Measurements from ENCODE around the gene PKDCC. TPM values are rescaled to one million over a fixed set of nuclear protein-coding genes. Genes with fewer than 3 reads are reported as not detected.

The PKDCC gene
- total and polyA plus RNA-seq, 2 of the 8 experiments (the other 6 are each of a cell fraction or from before 2014, with no cell fraction given): 49.9 to 80.1 TPM

- TF ChIP-seq HDAC2 (IDR thresholded peaks at IDR 0.05; ENCODE audit: borderline replicate concordance in 1 of 2, low read depth in 2 of 2, low read length in 2 of 2) (no peak; a peak in 1 of 4 replicates), TAF1 (IDR thresholded peaks at IDR 0.05; ENCODE audit: low read depth, low read length) (no peak), ZNF274 (IDR thresholded peaks at IDR 0.05; ENCODE audit: borderline replicate concordance, extremely low read depth, low read length) (no peak), SP4 (IDR thresholded peaks at IDR 0.05; ENCODE audit: low read length) (no peak), ATF3 (IDR thresholded peaks at IDR 0.05; ENCODE audit: insufficient read depth, low read depth, low read length) (no peak), RAD21 (IDR thresholded peaks at IDR 0.05 in 1 of 2, conservative IDR thresholded peaks at IDR 0.05 in 1 of 2; ENCODE audit: low read depth in 2 of 2, low read length in 2 of 2) (peak; percentile 25 to 30; a peak in 3 of 4 replicates), YY1 (IDR thresholded peaks at IDR 0.05; ENCODE audit: low read depth, low read length) (no peak), EP300 (IDR thresholded peaks at IDR 0.05; ENCODE audit: borderline replicate concordance in 1 of 2, low read depth in 2 of 2, low read length in 2 of 2) (no peak), SUZ12 (IDR thresholded peaks at IDR 0.05; ENCODE audit: low read length) (no peak), SIN3A (conservative IDR thresholded peaks at IDR 0.05 in 1 of 2, IDR thresholded peaks at IDR 0.05 in 1 of 2; ENCODE audit: low read depth in 1 of 2, low read length in 2 of 2) (peak in 1 of 2 experiments; percentile 51; a peak in 1 of 4 replicates), CBX5 (IDR thresholded peaks at IDR 0.05; ENCODE audit: low read depth, low read length) (no peak), NANOG (IDR thresholded peaks at IDR 0.05; ENCODE audit: insufficient read depth, low read depth, low read length, poor library complexity, severe bottlenecking) (no peak), ASH2L (IDR thresholded peaks at IDR 0.05; ENCODE audit: low read length) (peak; percentile 20), KDM1A (IDR thresholded peaks at IDR 0.05; ENCODE audit: borderline replicate concordance, low read length) (peak; percentile 66; the same call in 1 of the 2 replicates), JUN (IDR thresholded peaks at IDR 0.05; ENCODE audit: low read depth, low read length) (no peak), RXRA (IDR thresholded peaks at IDR 0.05; ENCODE audit: insufficient read depth, low read depth, low read length) (no peak), POLR2AphosphoS5 (IDR thresholded peaks at IDR 0.05; ENCODE audit: low read depth, low read length) (no peak; the same call in 1 of the 2 replicates), EGR1 (IDR thresholded peaks at IDR 0.05; ENCODE audit: borderline replicate concordance, low read depth, low read length) (no peak), BACH1 (IDR thresholded peaks at IDR 0.05; ENCODE audit: low read length) (peak; percentile 49; the same call in 1 of the 2 replicates), KDM4A (IDR thresholded peaks at IDR 0.05; ENCODE audit: low read depth, low read length, severe bottlenecking) (no peak), MAFK (IDR thresholded peaks at IDR 0.05; ENCODE audit: low read depth, low read length) (peak; percentile 44; the same call in 1 of the 2 replicates)
Measured at GRCh38 chr2:42102591-42103450, 55.0 kb downstream of the PKDCC start (continued).
